Measurements from ENCODE around the gene HPSE2. TPM values are rescaled to one million over a fixed set of nuclear protein-coding genes. Genes with fewer than 3 reads are reported as not detected.
A peak's percentile ranks its signal among the peaks of the same experiment; 100 is the strongest.

The HPSE2 gene
- total and polyA plus RNA-seq, 5 donors: 0.09 TPM; not detected in 4

- DNase-seq: peak in 1 of 3 donors; percentile 73
- Histone ChIP-seq H3K27me3 (ENCODE audit: control insufficient read depth, insufficient read depth) (no peaks in the 10 kb centered on the region), H3K4me3 (ENCODE audit: low read length) (no peak overlapping the region), H3K4me1 (ENCODE audit: control insufficient read depth, insufficient read depth, low read length) (no peaks in the 10 kb centered on the region), H3K9me3 (ENCODE audit: control insufficient read depth, low read length) (no peaks in the 10 kb centered on the region), H3K27ac (ENCODE audit: low read length) (no peak overlapping the region)
- ATAC-seq: peak; percentile 22 to 35
- intact Hi-C loops (cut with DNase I): no loop called here
- WGBS: 88% methylated on average over 21 of the region's 21 CpGs
These were observed 809.9 kb downstream of the HPSE2 start for GRCh38 chr10:98425511-98426352.

- Histone ChIP-seq H3K27me3 (ENCODE audit: control insufficient read depth, insufficient read depth) (no peaks in the 10 kb centered on the region), H3K4me3 (ENCODE audit: low read length) (no peak overlapping the region), H3K4me1 (ENCODE audit: control insufficient read depth, insufficient read depth, low read length) (no peaks in the 10 kb centered on the region), H3K9me3 (ENCODE audit: control insufficient read depth, low read length) (no peaks in the 10 kb centered on the region), H3K27ac (ENCODE audit: low read length) (no peak overlapping the region)
- DNase-seq (peak in 1 of 3 donors; percentile 39), ATAC-seq (peak; percentile 6)
- intact Hi-C loops (cut with DNase I): no loop called here
- 92% methylated on average over 23 of the region's 23 CpGs for WGBS
These were observed 811.1 kb downstream of the HPSE2 start for GRCh38 chr10:98424295-98425254.

- intact Hi-C loops (cut with DNase I): no loop called here
- no peak for DNase-seq
- no peaks in the 10 kb centered on the region for H3K4me1 ChIP-seq (ENCODE audit: control insufficient read depth, insufficient read depth, low read length)
- WGBS: 87% methylated on average over 9 of the region's 9 CpGs
- no peaks in the 10 kb centered on the region for H3K9me3 ChIP-seq (ENCODE audit: control insufficient read depth, low read length)
- no peaks in the 10 kb centered on the region for H3K27me3 ChIP-seq (ENCODE audit: control insufficient read depth, insufficient read depth)
- no peak overlapping the region for H3K27ac ChIP-seq (ENCODE audit: low read length)
- no peak overlapping the region for H3K4me3 ChIP-seq (ENCODE audit: low read length)
- ATAC-seq: no peak
These were observed 811.9 kb downstream of the HPSE2 start for GRCh38 chr10:98423691-98424120.

GRCh38 chr10:98422182-98422581 lies 813.5 kb downstream of the HPSE2 start:
- Histone ChIP-seq H3K4me3 (ENCODE audit: low read length) (no peak overlapping the region), H3K27ac (ENCODE audit: low read length) (no peak overlapping the region), H3K9me3 (ENCODE audit: control insufficient read depth, low read length) (no peaks in the 10 kb centered on the region), H3K27me3 (ENCODE audit: control insufficient read depth, insufficient read depth) (no peaks in the 10 kb centered on the region), H3K4me1 (ENCODE audit: control insufficient read depth, insufficient read depth, low read length) (no peaks in the 10 kb centered on the region)
- intact Hi-C loops (cut with DNase I): no loop called here
- ATAC-seq: no peak
- DNase-seq: no peak
- WGBS: 95% methylated on average over 10 of the region's 10 CpGs

- Histone ChIP-seq H3K27me3 (ENCODE audit: control insufficient read depth, insufficient read depth) (no peaks in the 10 kb centered on the region), H3K4me3 (ENCODE audit: low read length) (no peak overlapping the region), H3K27ac (ENCODE audit: low read length) (no peak overlapping the region), H3K9me3 (ENCODE audit: control insufficient read depth, low read length) (no peaks in the 10 kb centered on the region), H3K4me1 (ENCODE audit: control insufficient read depth, insufficient read depth, low read length) (no peaks in the 10 kb centered on the region)
- intact Hi-C loops (cut with DNase I): no loop called here
- DNase-seq: no peak
- no peak for ATAC-seq
- WGBS: 67% methylated on average over 9 of the region's 9 CpGs
These were observed 814.9 kb downstream of the HPSE2 start for GRCh38 chr10:98420786-98421185.

GRCh38 chr10:98419469-98420261 lies 816.0 kb downstream of the HPSE2 start:
- ATAC-seq (no peak), DNase-seq (no peak)
- Histone ChIP-seq H3K27ac (ENCODE audit: low read length) (no peak overlapping the region), H3K4me1 (ENCODE audit: control insufficient read depth, insufficient read depth, low read length) (no peaks in the 10 kb centered on the region), H3K9me3 (ENCODE audit: control insufficient read depth, low read length) (no peaks in the 10 kb centered on the region), H3K27me3 (ENCODE audit: control insufficient read depth, insufficient read depth) (no peaks in the 10 kb centered on the region), H3K4me3 (ENCODE audit: low read length) (no peak overlapping the region)
- 95% methylated on average over 17 of the region's 17 CpGs for WGBS
- intact Hi-C loops (cut with DNase I): no loop called here

- no peak for DNase-seq
- 92% methylated on average over 18 of the region's 18 CpGs for WGBS
- peaks cover 2% of the 10 kb centered on the region for H3K4me1 ChIP-seq (ENCODE audit: control insufficient read depth, insufficient read depth, low read length)
- no peak overlapping the region for H3K4me3 ChIP-seq (ENCODE audit: low read length)
- H3K27ac ChIP-seq (ENCODE audit: low read length): no peak overlapping the region
- no peak for ATAC-seq
- H3K27me3 ChIP-seq (ENCODE audit: control insufficient read depth, insufficient read depth): no peaks in the 10 kb centered on the region
- no peaks in the 10 kb centered on the region for H3K9me3 ChIP-seq (ENCODE audit: control insufficient read depth, low read length)
- intact Hi-C loops (cut with DNase I): no loop called here
These were observed 816.8 kb downstream of the HPSE2 start for GRCh38 chr10:98418665-98419468.

GRCh38 chr10:98417973-98418664 lies 817.5 kb downstream of the HPSE2 start:
- 92% methylated on average over 21 of the region's 21 CpGs for WGBS
- ATAC-seq: no peak

GRCh38 chr10:98417481-98417959 lies 818.1 kb downstream of the HPSE2 start:
- Histone ChIP-seq H3K4me3 (ENCODE audit: low read length) (no peak overlapping the region), H3K4me1 (ENCODE audit: control insufficient read depth, insufficient read depth, low read length) (peaks cover 2% of the 10 kb centered on the region), H3K27me3 (ENCODE audit: control insufficient read depth, insufficient read depth) (no peaks in the 10 kb centered on the region), H3K9me3 (ENCODE audit: control insufficient read depth, low read length) (no peaks in the 10 kb centered on the region), H3K27ac (ENCODE audit: low read length) (no peak overlapping the region)
- ATAC-seq: no peak
- no peak for DNase-seq
- intact Hi-C loops (cut with DNase I): no loop called here
- WGBS: 92% methylated on average over 19 of the region's 19 CpGs

More at GRCh38 chr10:98417973-98418664, 817.5 kb downstream of the HPSE2 start:
- intact Hi-C loops (cut with DNase I): no loop called here
- no peaks in the 10 kb centered on the region for H3K9me3 ChIP-seq (ENCODE audit: control insufficient read depth, low read length)
- no peak for DNase-seq
- H3K27me3 ChIP-seq (ENCODE audit: control insufficient read depth, insufficient read depth): no peaks in the 10 kb centered on the region
- peaks cover 2% of the 10 kb centered on the region for H3K4me1 ChIP-seq (ENCODE audit: control insufficient read depth, insufficient read depth, low read length)
- no peak overlapping the region for H3K4me3 ChIP-seq (ENCODE audit: low read length)
- H3K27ac ChIP-seq (ENCODE audit: low read length): no peak overlapping the region
